ENCODE measurements around the gene PXDC1.

- TF ChIP-seq, protein P1, sequence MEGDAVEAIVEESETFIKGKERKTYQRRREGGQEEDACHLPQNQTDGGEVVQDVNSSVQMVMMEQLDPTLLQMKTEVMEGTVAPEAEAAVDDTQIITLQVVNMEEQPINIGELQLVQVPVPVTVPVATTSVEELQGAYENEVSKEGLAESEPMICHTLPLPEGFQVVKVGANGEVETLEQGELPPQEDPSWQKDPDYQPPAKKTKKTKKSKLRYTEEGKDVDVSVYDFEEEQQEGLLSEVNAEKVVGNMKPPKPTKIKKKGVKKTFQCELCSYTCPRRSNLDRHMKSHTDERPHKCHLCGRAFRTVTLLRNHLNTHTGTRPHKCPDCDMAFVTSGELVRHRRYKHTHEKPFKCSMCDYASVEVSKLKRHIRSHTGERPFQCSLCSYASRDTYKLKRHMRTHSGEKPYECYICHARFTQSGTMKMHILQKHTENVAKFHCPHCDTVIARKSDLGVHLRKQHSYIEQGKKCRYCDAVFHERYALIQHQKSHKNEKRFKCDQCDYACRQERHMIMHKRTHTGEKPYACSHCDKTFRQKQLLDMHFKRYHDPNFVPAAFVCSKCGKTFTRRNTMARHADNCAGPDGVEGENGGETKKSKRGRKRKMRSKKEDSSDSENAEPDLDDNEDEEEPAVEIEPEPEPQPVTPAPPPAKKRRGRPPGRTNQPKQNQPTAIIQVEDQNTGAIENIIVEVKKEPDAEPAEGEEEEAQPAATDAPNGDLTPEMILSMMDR (IDR thresholded peaks at IDR 0.05): no peak
- no peak for TF ChIP-seq EP300 (IDR thresholded peaks at IDR 0.05)
- TF ChIP-seq POLR2AphosphoS5 (IDR thresholded peaks at IDR 0.05): no peak
Observed at GRCh38 chr6:3707751-3708412, 43.6 kb downstream of the PXDC1 start.
